ENCODE results near the gene AANAT. TPM values are rescaled to one million over a fixed set of nuclear protein-coding genes. Genes with fewer than 3 reads are reported as not detected.

Gene AANAT
- total and polyA plus RNA-seq, 4 donors: not detected

DNA sequence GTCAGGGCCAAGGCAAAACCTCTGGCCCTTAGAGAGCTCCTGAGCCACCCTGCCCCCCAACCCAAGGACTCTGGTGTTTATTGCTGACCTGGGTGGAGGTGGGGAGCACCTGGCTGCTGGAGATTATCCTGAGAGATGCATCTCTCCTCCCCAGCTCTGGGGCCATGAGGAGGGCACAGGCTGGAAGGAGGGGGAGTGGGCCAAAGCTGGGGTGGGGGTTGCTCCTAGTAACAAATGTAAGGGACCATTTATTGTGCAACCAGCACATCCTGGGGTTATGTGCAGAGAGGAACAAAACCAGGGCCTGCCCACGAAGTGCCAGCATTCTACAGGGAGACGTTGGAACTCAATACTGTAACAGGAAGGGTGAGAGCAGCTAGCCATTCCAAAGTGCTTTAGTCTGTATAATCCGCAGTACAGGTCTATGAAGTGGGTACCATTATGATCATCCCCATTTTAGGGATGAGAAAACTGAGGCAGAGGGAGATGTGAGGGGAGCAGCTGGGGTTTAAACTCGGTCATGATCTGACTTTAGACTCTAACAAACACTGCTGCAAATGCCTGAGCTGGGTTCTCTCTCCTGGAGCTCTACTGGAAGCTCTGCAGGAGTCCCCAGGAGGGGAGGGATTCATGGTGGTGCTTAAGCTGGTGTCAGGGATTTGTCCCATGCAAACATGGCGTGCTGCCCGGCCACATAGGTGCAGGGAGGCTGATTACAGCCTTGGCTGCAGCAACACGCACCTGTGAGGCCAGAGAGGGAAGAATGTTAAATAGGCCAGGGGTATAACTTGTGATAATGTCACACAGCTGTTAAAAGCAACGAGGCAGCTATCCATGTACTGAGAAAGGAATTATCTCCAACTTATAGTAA is 35.2 kb downstream of the AANAT start:
- WGBS: 85% methylated on average over 8 of the region's 8 CpGs
- no peaks in the 10 kb centered on the region for H3K36me3 ChIP-seq (ENCODE audit: control insufficient read depth in 4 of 4, insufficient read depth in 3 of 4, low read depth in 1 of 4, low read length in 3 of 4)
- H3K9me3 ChIP-seq (ENCODE audit: control insufficient read depth in 4 of 4, low read length in 3 of 4): no peaks in the 10 kb centered on the region
- TF ChIP-seq HNF4G (IDR thresholded peaks at IDR 0.05) (no peak), NR2F2 (IDR thresholded peaks at IDR 0.05) (no peak), HNF4A (conservative IDR thresholded peaks at IDR 0.05) (no peak), EGR1 (IDR thresholded peaks at IDR 0.05; ENCODE audit: low read depth in 2 of 2) (no peak), FOXA2 (IDR thresholded peaks at IDR 0.05) (no peak), SP1 (IDR thresholded peaks at IDR 0.05) (no peak)
- TF ChIP-seq, protein P1, sequence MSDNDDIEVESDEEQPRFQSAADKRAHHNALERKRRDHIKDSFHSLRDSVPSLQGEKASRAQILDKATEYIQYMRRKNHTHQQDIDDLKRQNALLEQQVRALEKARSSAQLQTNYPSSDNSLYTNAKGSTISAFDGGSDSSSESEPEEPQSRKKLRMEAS (IDR thresholded peaks at IDR 0.05): no peak
- TF ChIP-seq, protein P2, sequence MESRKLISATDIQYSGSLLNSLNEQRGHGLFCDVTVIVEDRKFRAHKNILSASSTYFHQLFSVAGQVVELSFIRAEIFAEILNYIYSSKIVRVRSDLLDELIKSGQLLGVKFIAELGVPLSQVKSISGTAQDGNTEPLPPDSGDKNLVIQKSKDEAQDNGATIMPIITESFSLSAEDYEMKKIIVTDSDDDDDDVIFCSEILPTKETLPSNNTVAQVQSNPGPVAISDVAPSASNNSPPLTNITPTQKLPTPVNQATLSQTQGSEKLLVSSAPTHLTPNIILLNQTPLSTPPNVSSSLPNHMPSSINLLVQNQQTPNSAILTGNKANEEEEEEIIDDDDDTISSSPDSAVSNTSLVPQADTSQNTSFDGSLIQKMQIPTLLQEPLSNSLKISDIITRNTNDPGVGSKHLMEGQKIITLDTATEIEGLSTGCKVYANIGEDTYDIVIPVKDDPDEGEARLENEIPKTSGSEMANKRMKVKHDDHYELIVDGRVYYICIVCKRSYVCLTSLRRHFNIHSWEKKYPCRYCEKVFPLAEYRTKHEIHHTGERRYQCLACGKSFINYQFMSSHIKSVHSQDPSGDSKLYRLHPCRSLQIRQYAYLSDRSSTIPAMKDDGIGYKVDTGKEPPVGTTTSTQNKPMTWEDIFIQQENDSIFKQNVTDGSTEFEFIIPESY (IDR thresholded peaks at IDR 0.05): no peak
- H3K4me1 ChIP-seq (ENCODE audit: control insufficient read depth in 4 of 4, insufficient read depth in 4 of 4, low read length in 3 of 4): peaks cover 7 to 39% (median 24%) of the 10 kb centered on the region in 4 donors
- DNase-seq (ENCODE audit: low spot score): no peak
- no peaks in the 10 kb centered on the region for H3K27me3 ChIP-seq (ENCODE audit: control insufficient read depth in 4 of 4, insufficient read depth in 4 of 4, low read length in 3 of 4)
- H3K9ac ChIP-seq (ENCODE audit: low read depth in 1 of 2, low read length in 2 of 2): no peak overlapping the region
- H3K27ac ChIP-seq (ENCODE audit: low read depth in 1 of 2, low read length in 2 of 2): no peak overlapping the region
- no peak overlapping the region for H3K4me3 ChIP-seq (ENCODE audit: low read depth in 1 of 3, low read length in 3 of 3)

DNA sequence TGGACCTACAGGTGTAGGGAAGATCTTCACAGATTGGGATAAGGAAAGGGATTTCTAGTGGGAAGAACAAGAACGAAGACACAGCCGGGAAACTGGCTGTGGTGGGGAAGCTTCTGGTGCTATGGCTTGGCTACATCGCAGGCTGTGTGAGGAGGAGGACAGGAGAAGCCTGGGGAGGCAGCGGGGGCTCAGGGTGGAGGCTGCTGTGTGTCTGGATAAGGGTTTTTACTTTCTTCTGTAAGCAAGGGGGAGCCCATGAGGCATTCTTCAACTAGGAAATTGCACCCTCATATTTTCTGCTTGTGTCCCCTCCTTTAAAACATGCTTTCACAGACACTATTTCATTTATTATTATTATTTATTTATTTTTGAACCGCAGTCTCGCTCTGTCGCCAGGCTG is 36.7 kb downstream of the AANAT start:
- Histone ChIP-seq H3K4me1 (ENCODE audit: control insufficient read depth in 4 of 4, insufficient read depth in 4 of 4, low read length in 3 of 4) (peaks cover 0 to 24% (median 14%) of the 10 kb centered on the region in 4 donors), H3K9ac (ENCODE audit: low read depth in 1 of 2, low read length in 2 of 2) (no peak overlapping the region), H3K4me3 (ENCODE audit: low read depth in 1 of 3, low read length in 3 of 3) (no peak overlapping the region), H3K27ac (ENCODE audit: low read depth in 1 of 2, low read length in 2 of 2) (no peak overlapping the region), H3K9me3 (ENCODE audit: control insufficient read depth in 4 of 4, low read length in 3 of 4) (no peaks in the 10 kb centered on the region), H3K27me3 (ENCODE audit: control insufficient read depth in 4 of 4, insufficient read depth in 4 of 4, low read length in 3 of 4) (no peaks in the 10 kb centered on the region), H3K36me3 (ENCODE audit: control insufficient read depth in 4 of 4, insufficient read depth in 3 of 4, low read depth in 1 of 4, low read length in 3 of 4) (no peaks in the 10 kb centered on the region)
- 86% methylated on average over 7 of the region's 7 CpGs for WGBS
- TF ChIP-seq FOXA1 (IDR thresholded peaks at IDR 0.05) (no peak), HNF4A (conservative IDR thresholded peaks at IDR 0.05) (no peak), RAD21 (IDR thresholded peaks at IDR 0.05) (no peak), YY1 (IDR thresholded peaks at IDR 0.05) (no peak), HNF4G (IDR thresholded peaks at IDR 0.05) (no peak), EGR1 (IDR thresholded peaks at IDR 0.05; ENCODE audit: low read depth in 2 of 2) (no peak), JUND (IDR thresholded peaks at IDR 0.05) (no peak)
- TF ChIP-seq, protein P1 (IDR thresholded peaks at IDR 0.05): no peak
- TF ChIP-seq, protein P3, sequence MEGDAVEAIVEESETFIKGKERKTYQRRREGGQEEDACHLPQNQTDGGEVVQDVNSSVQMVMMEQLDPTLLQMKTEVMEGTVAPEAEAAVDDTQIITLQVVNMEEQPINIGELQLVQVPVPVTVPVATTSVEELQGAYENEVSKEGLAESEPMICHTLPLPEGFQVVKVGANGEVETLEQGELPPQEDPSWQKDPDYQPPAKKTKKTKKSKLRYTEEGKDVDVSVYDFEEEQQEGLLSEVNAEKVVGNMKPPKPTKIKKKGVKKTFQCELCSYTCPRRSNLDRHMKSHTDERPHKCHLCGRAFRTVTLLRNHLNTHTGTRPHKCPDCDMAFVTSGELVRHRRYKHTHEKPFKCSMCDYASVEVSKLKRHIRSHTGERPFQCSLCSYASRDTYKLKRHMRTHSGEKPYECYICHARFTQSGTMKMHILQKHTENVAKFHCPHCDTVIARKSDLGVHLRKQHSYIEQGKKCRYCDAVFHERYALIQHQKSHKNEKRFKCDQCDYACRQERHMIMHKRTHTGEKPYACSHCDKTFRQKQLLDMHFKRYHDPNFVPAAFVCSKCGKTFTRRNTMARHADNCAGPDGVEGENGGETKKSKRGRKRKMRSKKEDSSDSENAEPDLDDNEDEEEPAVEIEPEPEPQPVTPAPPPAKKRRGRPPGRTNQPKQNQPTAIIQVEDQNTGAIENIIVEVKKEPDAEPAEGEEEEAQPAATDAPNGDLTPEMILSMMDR (IDR thresholded peaks at IDR 0.05; ENCODE audit: low read depth, low read length, missing input control): no peak
- no peak for DNase-seq (ENCODE audit: low spot score)

Measured in liver (tissue), 9 donors.